HUES64 (cell line): ENCODE data around the gene JAML.

Experiments used
- H3K27ac ChIP-seq: 2 replicates; pipeline ENCODE4 v1.7.0; 2013; ENCODE audit warnings: low read depth, low read length, inconsistent platforms
- H3K27me3 ChIP-seq: 2 replicates; pipeline ENCODE4 v1.6.1; 2013; ENCODE audit warnings: mild to moderate bottlenecking, low read length; ENCODE audit not compliant: insufficient read depth
- H3K36me3 ChIP-seq: 2 replicates; pipeline ENCODE4 v1.6.1; 2013; ENCODE audit warnings: mild to moderate bottlenecking, low read length; ENCODE audit not compliant: insufficient read depth
- H3K4me1 ChIP-seq: 2 replicates; pipeline ENCODE4 v1.6.1; 2013; ENCODE audit warnings: mild to moderate bottlenecking, low read length, moderate library complexity; ENCODE audit not compliant: insufficient read depth
- H3K4me3 ChIP-seq: 2 replicates; pipeline ENCODE4 v1.5.1; 2013; ENCODE audit warnings: mild to moderate bottlenecking, low read length, moderate library complexity
- H3K9ac ChIP-seq: 2 replicates; pipeline ENCODE4 v1.6.1; 2013; ENCODE audit warnings: mild to moderate bottlenecking, low read depth, low read length
- H3K9me3 ChIP-seq: 2 replicates; pipeline ENCODE4 v1.6.1; 2013; ENCODE audit warnings: low read depth, low read length; ENCODE audit not compliant: insufficient read depth
- WGBS: fragments of 150-250, 120-280 bp; methylation state at CpG from one replicate; pipeline ENCODE4 v1.1.7; 2013; ENCODE audit warnings: missing lambda C conversion rate; 5-methylcytosine and 5-hydroxymethylcytosine counted together

Gene JAML

GRCh38 chr11:118171269-118172062 lies 53.3 kb downstream of the JAML start:
- no peaks in the 10 kb centered on the region for H3K9me3 ChIP-seq
- H3K36me3 ChIP-seq, result no peaks in the 10 kb centered on the region
- H3K27me3 ChIP-seq, result peaks cover 98% of the 10 kb centered on the region
- peaks cover 25% of the 10 kb centered on the region for H3K4me1 ChIP-seq
- H3K27ac ChIP-seq, result no peak overlapping the region
- no peak overlapping the region for H3K9ac ChIP-seq
- 4% methylated on average over 29 of the region's 29 CpGs for WGBS
- peak overlapping the region; percentile 56 for H3K4me3 ChIP-seq

GRCh38 chr11:118170882-118171268 lies 53.9 kb downstream of the JAML start:
- peak overlapping the region; percentile 56 for H3K4me3 ChIP-seq
- no peak overlapping the region for H3K27ac ChIP-seq
- H3K4me1 ChIP-seq, result peaks cover 27% of the 10 kb centered on the region
- no peaks in the 10 kb centered on the region for H3K36me3 ChIP-seq
- H3K9ac ChIP-seq, result no peak overlapping the region
- 18% methylated on average over 8 of the region's 8 CpGs for WGBS
- peaks cover 93% of the 10 kb centered on the region for H3K27me3 ChIP-seq
- H3K9me3 ChIP-seq, result no peaks in the 10 kb centered on the region

GRCh38 chr11:118170231-118170630 lies 54.6 kb downstream of the JAML start:
- Histone ChIP-seq H3K36me3 (no peaks in the 10 kb centered on the region), H3K4me1 (peaks cover 23% of the 10 kb centered on the region), H3K27ac (no peak overlapping the region), H3K9me3 (no peaks in the 10 kb centered on the region), H3K27me3 (peaks cover 90% of the 10 kb centered on the region), H3K4me3 (no peak overlapping the region), H3K9ac (no peak overlapping the region)
- 79% methylated on average over 9 of the region's 9 CpGs for WGBS

GRCh38 chr11:118169300-118170140 lies 55.3 kb downstream of the JAML start:
- WGBS, result 74% methylated on average over 7 of the region's 7 CpGs
- Histone ChIP-seq H3K27ac (no peak overlapping the region), H3K4me3 (no peak overlapping the region), H3K9me3 (no peaks in the 10 kb centered on the region), H3K9ac (no peak overlapping the region), H3K36me3 (no peaks in the 10 kb centered on the region), H3K4me1 (peaks cover 16% of the 10 kb centered on the region), H3K27me3 (peaks cover 83% of the 10 kb centered on the region)

GRCh38 chr11:118168751-118169150 lies 56.1 kb downstream of the JAML start:
- WGBS, result 98% methylated on average over 3 of the region's 3 CpGs
- H3K27me3 ChIP-seq, result peaks cover 77% of the 10 kb centered on the region

GRCh38 chr11:118168316-118168715 lies 56.5 kb downstream of the JAML start:
- Histone ChIP-seq H3K27ac (no peak overlapping the region), H3K36me3 (no peaks in the 10 kb centered on the region), H3K4me3 (no peak overlapping the region), H3K4me1 (peaks cover 14% of the 10 kb centered on the region), H3K9ac (no peak overlapping the region), H3K9me3 (no peaks in the 10 kb centered on the region), H3K27me3 (peaks cover 76% of the 10 kb centered on the region)
- whole genome bisulfite sequencing, result 92% methylated on average over 8 of the region's 8 CpGs

More at GRCh38 chr11:118168751-118169150, 56.1 kb downstream of the JAML start:
- Histone ChIP-seq H3K36me3 (no peaks in the 10 kb centered on the region), H3K9ac (no peak overlapping the region), H3K4me3 (no peak overlapping the region), H3K27ac (no peak overlapping the region), H3K9me3 (no peaks in the 10 kb centered on the region), H3K4me1 (peaks cover 14% of the 10 kb centered on the region)

- peaks cover 14% of the 10 kb centered on the region for H3K4me1 ChIP-seq
- WGBS, result 92% methylated on average over 12 of the region's 12 CpGs
- H3K9ac ChIP-seq, result no peak overlapping the region
- no peak overlapping the region for H3K4me3 ChIP-seq
- H3K27ac ChIP-seq, result no peak overlapping the region
- no peaks in the 10 kb centered on the region for H3K36me3 ChIP-seq
- H3K27me3 ChIP-seq, result peaks cover 74% of the 10 kb centered on the region
- H3K9me3 ChIP-seq, result no peaks in the 10 kb centered on the region
Observed at GRCh38 chr11:118167906-118168305, 56.9 kb downstream of the JAML start.

GRCh38 chr11:118167253-118167652 lies 57.6 kb downstream of the JAML start:
- peaks cover 14% of the 10 kb centered on the region for H3K4me1 ChIP-seq
- no peak overlapping the region for H3K9ac ChIP-seq
- WGBS, result 80% methylated on average over 1 of the region's 2 CpGs
- no peak overlapping the region for H3K4me3 ChIP-seq
- H3K27me3 ChIP-seq, result peaks cover 69% of the 10 kb centered on the region
- no peaks in the 10 kb centered on the region for H3K9me3 ChIP-seq
- H3K27ac ChIP-seq, result no peak overlapping the region
- no peaks in the 10 kb centered on the region for H3K36me3 ChIP-seq

- Histone ChIP-seq H3K4me1 (peaks cover 14% of the 10 kb centered on the region), H3K4me3 (no peak overlapping the region), H3K36me3 (no peaks in the 10 kb centered on the region), H3K9ac (no peak overlapping the region), H3K9me3 (no peaks in the 10 kb centered on the region), H3K27ac (no peak overlapping the region), H3K27me3 (peaks cover 67% of the 10 kb centered on the region)
- 92% methylated on average over 17 of the region's 17 CpGs for WGBS
Observed at GRCh38 chr11:118166641-118167040, 58.2 kb downstream of the JAML start.

- Histone ChIP-seq H3K4me3 (no peak overlapping the region), H3K27me3 (peaks cover 56% of the 10 kb centered on the region), H3K27ac (no peak overlapping the region), H3K9ac (no peak overlapping the region), H3K36me3 (no peaks in the 10 kb centered on the region), H3K9me3 (no peaks in the 10 kb centered on the region), H3K4me1 (peaks cover 6% of the 10 kb centered on the region; the same call in 1 of the 2 replicates)
- 74% methylated on average over 2 of the region's 2 CpGs for WGBS
Observed at GRCh38 chr11:118164885-118165284, 59.9 kb downstream of the JAML start.

- no peaks in the 10 kb centered on the region for H3K36me3 ChIP-seq
- H3K9me3 ChIP-seq, result no peaks in the 10 kb centered on the region
- peaks cover 6% of the 10 kb centered on the region; the same call in 1 of the 2 replicates for H3K4me1 ChIP-seq
- H3K27me3 ChIP-seq, result peaks cover 56% of the 10 kb centered on the region
- 87% methylated on average over 5 of the region's 5 CpGs for WGBS
- no peak overlapping the region for H3K27ac ChIP-seq
- no peak overlapping the region for H3K9ac ChIP-seq
- H3K4me3 ChIP-seq, result no peak overlapping the region
Observed at GRCh38 chr11:118163494-118163893, 61.3 kb downstream of the JAML start.
